CD4-positive, alpha-beta T cell treated with Interleukin-2 at 100 ng/mL for 4 hours (primary cell): ENCODE measurements around the gene C2.
"Not testable (repeated sequence)": the region's sequence is repeated elsewhere in the genome, so short reads cannot be mapped to it uniquely, and the experiment has no call there.

ENCODE experiments used
- DNase-seq: peaks from one replicate; pipeline ENCODE4 v3.0.0-alpha.2; 2020; ENCODE audit warnings: low spot score

The C2 gene

DNA sequence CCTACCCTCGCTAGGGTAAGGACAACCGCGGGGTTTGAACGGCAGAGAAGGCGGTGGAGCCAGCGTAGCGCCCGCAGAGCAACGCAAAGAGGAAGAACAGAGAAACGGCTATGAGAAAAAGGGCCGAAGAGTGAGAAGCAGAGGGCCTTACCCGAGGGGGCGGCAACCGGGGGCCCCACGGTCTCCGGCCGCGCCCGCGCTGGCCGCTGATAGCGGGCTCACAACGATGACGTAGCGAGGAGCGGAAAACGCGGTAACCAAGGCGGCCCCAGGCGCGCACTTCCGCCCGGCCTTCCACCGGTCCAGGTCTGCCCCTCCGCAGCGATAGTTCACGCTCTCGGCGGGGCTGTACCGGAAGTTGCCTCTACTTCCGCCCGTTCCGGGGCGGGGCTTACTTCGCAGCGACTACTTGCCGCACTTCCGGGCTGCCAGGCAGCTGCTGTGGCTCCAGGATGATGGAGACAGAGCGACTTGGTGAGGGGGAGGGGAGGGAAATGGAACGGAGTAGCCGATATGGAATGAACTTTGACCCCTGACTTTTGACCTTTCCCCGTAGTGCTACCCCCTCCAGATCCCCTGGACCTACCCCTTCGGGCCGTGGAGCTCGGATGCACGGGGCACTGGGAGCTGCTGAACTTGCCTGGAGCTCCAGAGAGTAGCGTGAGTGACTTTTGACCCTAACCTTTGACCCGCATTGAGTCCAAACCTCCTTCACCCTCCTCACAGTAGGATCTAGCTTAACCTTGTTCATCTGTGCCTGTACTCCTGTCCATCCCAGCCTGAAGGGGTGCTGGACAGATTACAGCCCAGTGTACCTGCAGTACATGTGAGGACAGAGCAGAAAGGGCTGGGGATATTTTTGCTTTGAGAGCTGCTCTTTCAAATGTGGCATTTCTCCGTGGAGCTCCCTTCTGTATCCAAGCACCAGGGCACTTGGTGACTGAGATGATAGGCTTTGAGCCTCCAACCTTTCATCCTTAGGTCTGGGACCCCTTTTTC is 31.5 kb downstream of the C2 start, which contains the start of the genes NELFE and SKIC2:
NELFE (minus strand) TSS at position 231 of the 999 bp plus-strand sequence. CDS start 525 bp downstream, outside the sequence.
SKIC2 (plus strand) TSS at position 435 of the 999 bp plus-strand sequence; CDS start at position 453, 18 bp downstream.
- peak; percentile 98 for DNase-seq

DNA sequence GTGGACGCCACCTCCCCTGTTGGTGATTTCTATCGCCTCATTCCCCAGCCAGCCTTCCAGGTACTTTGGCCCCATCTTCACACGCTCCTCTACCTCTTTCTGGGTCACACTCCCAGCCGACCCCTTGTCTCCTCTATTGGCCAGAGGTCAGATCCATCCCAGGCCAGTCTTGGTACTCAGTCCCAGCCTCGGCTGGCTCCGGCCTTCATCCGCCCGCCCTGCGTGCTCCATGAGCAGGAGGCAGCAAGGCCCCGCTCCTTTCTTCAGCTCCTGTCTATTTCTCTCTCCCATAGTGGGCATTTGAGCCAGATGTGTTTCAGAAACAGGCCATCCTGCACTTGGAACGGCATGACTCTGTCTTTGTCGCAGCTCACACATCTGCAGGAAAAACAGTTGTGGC is 34.1 kb downstream of the C2 start:
- no peak for DNase-seq

DNA sequence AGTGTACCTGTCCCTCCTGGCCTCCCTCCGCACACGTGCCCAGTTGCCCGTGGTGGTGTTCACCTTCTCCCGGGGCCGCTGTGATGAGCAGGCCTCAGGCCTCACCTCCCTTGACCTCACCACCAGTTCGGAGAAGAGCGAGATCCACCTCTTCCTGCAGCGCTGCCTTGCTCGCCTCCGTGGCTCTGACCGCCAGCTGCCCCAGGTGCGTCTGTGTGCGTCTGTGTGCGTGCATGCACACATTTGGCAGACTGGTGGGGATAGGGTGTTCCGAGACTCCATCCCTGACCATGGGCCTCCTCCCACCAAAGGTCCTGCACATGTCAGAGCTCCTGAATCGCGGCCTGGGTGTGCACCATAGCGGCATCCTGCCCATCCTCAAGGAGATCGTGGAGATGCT is 36.4 kb downstream of the C2 start:
- no peak for DNase-seq

DNA sequence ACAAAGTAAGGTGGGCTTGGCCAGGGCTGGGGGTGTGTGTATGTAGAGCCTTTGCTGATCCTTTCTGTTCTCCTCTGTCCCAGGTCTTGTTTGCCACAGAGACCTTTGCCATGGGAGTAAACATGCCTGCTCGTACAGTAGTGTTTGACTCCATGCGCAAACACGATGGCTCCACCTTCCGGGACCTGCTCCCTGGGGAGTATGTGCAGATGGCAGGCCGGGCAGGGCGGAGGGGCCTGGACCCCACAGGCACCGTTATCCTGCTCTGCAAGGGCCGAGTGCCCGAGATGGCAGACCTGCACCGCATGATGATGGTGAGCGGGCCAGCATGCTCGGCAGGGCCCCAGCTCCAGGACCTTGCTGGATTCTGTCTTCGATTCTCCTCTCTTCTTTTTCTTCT is 38.2 kb downstream of the C2 start:
- no peak for DNase-seq

DNA sequence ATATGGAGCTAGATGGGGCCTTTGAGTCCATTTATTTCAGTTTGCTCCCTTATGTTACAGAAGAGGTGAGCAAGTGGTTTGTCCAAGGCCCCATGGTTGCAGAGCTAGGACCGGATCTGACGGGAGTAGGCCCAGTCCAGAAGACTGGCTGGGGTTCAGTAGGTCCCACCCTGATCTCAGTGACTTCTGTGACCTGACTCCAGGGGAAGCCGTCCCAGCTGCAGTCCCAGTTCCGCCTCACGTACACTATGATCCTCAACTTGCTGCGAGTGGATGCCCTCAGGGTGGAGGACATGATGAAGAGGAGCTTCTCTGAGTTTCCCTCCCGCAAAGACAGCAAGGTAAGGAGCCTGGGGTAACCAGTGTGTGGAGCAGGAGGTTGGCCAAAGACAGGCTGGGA is 39.0 kb downstream of the C2 start:
- DNase-seq, result no peak

DNA sequence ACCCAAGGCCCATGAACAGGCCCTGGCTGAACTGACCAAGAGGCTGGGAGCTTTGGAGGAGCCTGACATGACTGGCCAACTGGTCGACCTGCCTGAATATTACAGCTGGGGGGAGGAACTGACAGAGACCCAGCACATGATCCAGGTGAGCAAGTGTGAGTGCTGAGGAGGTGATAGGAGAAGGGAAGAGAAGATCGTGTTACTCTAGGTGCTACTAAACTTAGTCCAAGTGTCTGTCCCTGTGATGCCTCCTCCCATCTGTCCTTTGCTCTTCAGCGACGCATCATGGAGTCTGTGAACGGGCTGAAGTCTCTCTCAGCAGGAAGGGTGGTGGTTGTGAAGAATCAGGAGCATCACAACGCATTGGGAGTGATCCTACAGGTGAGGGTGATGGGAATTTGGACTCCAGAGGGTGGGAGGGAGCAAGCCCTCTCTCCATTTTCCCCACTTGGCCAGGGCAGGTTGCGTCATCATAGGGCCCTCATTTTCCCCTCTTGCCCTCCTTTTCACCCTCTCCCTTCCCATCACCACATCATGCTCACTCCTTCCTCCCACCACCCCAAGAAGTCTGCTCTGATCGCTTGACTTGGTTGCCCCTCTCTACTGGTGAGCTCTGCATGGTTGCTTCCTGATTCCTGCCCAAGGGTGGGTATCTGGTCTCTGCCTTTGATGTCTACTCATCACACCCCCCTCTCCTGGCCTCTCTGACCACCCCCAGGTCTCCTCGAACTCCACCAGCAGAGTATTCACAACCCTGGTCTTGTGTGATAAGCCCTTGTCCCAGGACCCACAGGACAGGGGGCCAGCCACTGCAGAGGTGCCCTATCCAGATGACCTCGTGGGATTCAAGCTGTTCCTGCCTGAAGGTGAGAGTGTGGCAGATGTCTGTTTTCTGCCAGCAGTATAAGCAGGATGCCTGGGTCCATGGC is 39.7 kb downstream of the C2 start:
- DNase-seq, result no peak

DNA sequence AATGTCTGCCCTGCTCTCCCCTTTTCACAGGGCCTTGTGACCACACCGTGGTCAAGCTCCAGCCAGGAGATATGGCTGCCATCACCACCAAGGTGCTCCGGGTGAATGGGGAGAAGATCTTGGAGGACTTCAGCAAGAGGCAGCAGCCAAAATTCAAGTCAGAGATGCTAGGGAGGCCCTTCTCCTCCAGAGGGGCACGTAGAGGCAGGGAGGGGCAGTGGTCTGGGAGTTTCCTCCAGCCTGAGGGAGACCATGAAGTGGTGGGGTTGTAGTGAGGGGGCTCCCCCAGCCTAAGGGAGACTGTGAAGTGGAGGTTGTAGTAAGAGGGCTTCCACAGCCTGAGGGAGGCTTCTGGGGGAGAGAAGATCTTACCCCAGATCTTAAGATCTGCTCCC is 40.4 kb downstream of the C2 start:
- no peak for DNase-seq

DNA sequence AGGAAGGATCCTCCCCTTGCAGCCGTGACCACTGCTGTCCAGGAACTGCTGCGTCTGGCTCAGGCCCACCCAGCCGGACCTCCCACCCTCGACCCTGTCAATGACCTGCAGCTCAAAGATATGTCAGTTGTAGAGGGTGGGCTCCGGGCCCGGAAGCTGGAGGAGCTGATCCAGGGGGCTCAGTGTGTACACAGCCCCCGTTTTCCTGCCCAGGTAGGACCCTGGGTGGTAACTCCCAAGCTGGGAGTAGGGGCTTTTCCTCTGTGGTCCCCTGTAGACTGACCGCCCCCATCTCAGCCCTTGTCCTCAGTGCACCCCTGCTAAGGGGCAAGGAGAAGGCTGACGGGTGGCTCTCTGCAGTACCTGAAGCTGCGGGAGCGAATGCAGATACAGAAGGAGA is 40.8 kb downstream of the C2 start:
- no peak for DNase-seq

DNA sequence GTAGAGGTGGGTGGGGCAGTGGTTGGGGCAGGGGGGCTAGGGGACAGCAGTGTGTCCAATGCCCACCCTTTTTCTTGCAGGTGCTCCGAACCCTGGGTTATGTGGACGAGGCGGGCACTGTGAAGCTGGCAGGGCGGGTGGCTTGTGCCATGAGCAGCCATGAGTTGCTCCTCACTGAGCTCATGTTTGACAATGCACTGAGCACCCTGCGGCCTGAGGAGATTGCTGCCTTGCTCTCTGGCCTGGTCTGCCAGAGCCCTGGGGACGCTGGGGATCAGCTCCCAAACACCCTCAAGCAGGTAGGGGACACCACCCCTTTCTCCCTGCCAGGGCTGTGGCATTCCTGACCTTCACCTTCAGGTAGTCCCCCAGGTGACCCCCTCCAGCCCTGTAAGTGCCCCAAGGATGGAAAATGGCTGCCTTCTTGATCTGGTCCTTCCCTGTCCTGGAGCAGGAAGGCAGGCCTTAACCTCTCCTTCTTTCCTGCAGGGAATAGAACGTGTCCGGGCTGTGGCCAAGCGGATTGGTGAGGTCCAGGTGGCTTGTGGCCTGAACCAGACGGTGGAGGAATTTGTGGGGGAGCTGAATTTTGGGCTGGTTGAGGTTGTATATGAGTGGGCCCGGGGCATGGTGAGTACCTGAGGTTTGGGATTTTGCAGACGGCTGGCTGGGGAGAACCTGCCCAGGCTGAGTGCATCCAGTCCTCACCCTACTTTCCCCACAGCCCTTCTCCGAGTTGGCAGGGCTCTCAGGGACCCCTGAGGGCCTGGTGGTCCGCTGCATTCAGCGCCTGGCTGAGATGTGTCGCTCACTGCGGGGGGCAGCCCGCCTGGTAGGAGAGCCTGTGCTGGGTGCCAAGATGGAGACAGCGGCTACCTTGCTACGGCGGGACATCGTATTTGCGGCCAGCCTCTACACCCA is 41.5 kb downstream of the C2 start:
- DNase-seq, result no peak

DNA sequence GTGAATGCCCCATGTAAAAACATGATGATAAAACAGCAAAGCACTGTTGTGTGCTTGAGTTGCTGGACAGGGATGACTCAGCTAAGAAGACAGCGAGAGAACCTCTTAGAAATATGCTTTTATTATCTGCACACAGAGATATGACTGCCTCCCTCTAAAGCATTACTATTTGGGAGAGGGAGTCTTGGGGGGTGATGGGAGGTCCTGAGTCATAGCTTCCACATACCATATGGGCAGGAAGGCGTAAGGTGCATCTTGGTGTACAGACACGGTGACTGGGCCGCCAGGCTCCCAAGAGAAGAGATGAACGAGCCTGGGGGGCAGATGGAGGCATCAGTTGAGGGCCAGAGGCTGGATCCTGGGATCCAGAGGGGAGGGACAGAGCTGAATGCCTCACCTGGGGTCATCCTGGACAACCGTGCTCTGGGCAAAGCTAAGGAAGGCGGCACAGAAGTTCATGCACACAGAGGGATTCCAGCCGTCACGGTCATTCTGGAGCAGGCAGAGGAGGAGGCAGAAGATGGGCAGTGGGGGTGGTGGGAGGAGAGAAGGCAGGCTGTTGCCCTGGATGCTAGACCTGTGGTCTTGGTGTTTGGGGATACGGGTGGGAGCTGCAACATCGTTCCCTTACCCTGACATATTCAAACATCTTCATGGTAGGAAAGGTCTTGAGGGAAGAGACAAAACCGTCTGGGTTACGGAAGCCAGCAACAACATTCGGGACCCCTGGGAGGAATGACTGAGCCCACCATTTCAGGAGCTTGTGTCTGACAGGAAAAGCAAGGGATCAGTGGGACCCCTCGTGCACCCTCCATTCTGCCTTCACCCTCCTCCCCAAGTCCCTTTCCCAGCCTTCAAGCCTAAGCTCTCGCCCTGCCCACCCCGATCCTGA is 42.4 kb downstream of the C2 start:
- no peak for DNase-seq

DNA sequence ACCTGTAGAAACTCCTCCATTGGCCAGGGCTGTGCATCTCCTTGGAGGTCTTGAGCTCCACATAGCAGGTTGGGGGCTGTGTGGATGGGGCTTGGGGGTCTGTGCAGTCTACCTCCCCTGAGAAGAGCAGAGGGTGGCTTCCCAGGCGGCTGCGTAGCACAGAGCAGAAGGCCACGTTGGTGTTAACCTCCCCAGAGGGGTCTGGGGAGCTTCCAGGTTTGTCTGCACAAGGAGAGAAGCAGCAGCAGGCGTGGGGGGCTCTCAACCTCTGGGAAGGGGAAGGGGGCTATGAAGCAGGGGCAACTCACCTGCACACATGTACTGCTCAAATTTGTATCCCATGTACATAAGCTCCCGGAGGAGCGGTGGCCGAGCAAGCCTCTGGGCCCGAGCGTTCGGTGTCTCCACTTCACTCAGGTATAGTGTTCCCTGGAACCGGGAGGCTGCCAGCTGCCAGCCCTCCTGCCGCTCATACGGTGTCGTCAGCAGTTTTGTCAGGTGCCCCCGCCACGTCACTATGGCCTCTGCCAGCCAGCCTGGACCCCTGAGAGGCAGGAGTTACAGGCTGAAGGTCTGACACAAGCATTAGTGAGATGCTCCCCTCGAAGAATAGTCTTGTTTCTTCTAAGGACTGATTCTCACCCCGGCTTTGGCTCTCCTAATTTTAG is 43.2 kb downstream of the C2 start:
- DNase-seq, result no peak

DNA sequence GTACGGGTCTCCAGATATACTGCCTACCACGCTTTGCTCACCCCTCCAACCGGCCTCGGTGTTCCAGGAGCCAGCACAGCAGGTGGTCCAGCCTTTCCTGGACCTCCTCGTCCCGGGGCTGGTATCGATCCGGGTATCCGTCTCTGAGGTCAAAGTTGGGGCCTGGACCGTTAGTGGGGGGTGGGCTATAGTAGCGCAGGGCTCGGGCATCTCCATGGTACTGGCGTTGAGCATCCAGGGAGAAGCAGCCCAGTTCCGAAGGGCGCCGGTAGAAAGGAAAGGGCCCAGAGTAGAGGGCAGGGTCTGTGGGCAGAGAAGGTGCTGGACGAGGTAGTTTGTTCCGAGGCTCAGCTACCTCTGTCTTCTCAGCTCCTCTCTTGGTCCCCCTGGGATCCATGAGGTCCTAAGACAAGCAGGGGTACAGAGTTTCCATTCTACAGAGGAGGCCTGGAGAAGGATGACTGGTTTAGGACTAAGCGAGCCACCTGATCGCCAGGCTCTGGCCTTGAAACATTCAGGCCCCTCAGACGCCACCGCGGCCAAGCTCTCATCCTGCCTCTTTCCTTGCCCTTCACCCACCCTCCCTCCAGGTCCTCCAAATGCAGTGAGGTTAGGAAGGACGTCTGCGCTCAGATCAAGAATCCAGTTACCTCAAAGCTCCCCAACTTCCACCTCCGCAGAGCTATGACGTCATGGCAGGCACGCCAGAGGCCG is 43.9 kb downstream of the C2 start:
- no peak for DNase-seq

DNA sequence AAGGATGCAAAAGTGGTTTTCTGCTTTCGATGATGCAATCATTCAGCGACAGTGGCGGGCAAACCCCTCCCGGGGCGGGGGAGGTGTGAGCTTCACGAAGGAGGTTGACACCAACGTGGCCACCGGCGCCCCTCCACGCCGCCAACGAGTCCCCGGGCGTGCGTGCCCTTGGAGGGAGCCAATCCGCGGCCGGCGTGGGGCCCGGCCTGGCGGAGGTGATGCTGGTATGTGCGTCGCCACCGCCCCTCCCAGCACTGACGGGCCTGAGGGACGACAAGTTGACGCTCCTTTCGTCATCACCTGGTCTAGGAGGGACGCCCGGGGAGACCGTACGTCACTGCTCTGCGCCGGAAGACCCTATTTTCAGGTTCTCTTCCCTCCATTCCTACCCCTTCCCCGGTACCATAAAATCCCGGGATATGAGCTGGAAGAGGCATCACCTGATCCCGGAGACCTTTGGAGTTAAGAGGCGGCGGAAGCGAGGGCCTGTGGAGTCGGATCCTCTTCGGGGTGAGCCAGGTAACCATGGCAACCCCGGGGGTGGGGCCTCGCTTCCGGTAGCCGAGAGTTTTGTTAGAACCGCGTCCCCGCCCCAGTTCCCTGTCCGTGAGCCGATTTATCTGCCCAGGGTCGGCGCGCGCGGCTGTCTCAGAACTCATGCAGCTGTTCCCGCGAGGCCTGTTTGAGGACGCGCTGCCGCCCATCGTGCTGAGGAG is 44.6 kb downstream of the C2 start, which contains the start of gene DXO:
DXO (minus strand) TSS at position 146 of the 716 bp plus-strand sequence. CDS start 463 bp downstream, outside the sequence.
- DNase-seq, result peak; percentile 97

DNA sequence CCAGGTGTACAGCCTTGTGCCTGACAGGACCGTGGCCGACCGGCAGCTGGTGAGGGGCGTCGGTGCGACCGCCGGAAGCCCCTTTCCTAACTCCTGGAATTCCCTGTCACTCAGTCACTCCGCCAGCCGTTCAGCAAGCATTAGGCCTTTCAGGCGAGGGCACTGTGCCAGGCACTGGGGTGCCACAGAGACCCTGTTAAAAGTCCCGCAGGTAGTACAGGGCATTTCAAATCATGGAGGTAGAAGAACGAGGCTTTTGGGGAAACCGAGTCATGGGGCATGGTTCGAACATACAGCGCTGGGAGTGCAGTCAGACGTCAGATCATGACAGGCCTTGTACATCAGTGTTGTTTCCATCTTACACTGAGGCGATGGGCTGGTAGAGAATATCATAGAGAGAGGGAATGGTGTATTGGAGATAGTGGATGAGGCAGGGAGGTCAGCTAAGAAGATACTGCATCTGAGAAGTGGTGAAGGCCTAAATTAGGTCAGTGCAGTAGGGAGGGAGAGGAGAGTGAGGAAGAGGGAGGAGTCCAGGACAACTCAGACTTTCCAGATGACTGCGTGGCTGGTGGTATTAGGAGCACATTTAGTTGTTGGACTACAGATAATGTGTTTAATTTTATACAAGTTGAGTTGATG is 45.3 kb downstream of the C2 start:
- no peak for DNase-seq

DNA sequence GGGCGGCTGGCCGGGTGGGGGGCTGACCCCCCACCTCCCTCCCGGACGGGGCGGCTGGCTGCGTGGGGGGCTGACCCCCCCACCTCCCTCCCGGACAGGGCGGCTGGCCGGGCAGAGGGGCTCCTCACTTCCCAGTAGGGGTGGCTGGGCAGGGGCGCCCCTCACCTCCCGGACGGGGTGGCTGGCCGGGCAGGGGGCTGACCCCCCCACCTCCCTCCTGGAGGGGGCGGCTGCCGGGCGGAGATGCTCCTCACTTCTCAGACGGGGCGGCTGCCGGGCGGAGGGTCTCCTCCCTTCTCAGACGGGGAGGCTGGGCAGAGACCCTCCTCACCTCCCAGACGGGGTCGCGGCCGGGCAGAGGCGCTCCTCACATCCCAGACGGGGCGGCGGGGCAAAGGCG is 48.5 kb downstream of the C2 start:
- DNase-seq, result not testable (repeated sequence)

DNA sequence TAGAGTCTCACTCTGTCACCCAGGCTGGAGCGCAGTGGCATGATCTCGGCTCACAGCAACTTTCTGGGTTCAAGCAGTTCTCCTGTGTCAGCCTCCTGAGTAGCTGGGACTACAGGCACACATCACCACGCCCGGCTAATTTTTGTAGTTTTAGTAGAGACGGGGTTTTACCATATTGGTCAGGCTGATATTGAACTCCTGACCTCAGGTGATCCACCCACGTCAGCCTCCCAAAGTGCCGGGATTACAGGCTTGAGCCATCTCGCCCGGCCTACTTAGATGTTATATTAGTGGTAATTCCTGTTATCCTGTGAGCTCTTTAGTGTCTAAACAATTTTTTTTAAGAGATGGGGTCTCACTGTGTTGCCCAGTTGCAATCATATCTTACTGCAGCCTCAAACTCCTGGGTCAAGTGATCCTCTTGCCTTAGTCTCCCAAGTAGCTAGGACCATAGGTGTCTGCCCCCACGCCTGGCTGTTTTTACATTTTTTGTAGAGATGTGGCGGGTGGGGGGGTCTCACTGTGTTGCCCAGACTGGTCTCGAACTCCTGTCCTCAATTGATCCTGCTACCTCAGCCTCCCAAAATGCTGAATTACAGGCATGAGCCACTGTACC is 50.4 kb downstream of the C2 start:
- no peak for DNase-seq

DNA sequence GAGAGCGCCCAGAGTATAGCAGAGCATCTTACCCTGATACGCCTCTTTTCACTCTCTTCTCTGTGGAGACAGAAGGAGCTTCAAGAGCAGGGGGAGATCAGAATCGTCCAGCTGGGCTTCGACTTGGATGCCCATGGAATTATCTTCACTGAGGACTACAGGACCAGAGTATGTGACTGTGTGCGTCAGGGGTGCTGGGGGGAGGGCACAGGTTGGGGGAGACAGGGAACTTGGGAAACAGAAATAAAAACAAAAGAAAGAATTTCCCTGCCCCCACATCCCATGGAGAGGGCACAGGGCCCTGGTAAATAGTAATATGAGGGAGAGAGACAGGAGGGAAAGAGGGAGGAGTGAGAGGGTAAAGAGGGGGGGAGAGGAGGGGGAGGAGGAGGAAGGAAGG is 51.3 kb downstream of the C2 start:
- DNase-seq, result no peak
